Measurements from ENCODE around the gene CBX6. TPM values are rescaled to one million over a fixed set of nuclear protein-coding genes. Genes with fewer than 3 reads are reported as not detected.
A peak's percentile ranks its signal among the peaks of the same experiment; 100 is the strongest.

Gene CBX6
- total RNA-seq, 2 donors from 2014 or later = 60.1 to 62.9 TPM

DNA sequence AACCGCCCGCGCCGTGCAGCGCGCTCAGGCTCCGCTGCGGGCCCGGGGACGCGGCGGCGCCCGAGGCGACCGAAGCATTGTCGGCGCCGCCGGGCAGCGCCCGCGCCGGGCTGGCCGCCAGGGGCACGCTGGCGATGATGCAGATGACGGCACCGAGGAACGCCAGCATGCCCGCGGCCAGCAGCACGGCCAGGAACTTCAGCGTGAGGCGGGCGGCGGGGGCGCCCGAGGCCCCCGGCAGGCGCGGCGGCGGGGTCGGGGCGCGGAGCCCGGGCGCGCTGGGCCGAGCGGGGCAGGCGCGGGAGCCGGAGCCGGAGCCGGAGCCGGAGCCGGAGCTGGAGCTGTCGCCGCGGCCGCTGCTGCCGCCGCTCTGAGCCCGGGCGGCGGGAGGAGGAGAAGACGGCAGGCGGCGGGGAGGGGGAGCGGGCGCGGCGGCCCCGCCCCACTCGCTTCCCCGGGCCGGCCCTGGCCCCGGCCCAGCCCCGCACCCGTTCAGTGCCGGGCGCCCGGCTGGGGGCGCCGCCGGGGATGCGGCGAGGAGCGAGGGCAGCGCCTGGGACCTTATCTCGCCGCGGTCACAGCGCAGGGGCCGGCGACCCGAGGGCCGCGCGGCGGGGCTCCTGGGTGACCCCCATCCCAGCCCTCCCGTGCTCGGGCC, 28.2 kb downstream of the CBX6 start, which contains the start of gene NPTXR:
NPTXR (minus strand) TSS at position 372 of the 658 bp plus-strand sequence.
- H3K36me3 Mint-ChIP-seq (ENCODE audit: low read depth) = peaks cover 5% of the 10 kb centered on the region
- peak within 1 kb of the TSS; percentile 84 for H3K4me3 Mint-ChIP-seq
- peaks cover 17% of the 10 kb centered on the region for H3K27me3 Mint-ChIP-seq
- H3K4me1 Mint-ChIP-seq = peaks cover 17% of the 10 kb centered on the region
- H3K27ac Mint-ChIP-seq = peak within 1 kb of the TSS; percentile 69
- peak; percentile 71 for ATAC-seq (replicated peaks)
- no peaks in the 10 kb centered on the region for H3K9me3 Mint-ChIP-seq

DNA sequence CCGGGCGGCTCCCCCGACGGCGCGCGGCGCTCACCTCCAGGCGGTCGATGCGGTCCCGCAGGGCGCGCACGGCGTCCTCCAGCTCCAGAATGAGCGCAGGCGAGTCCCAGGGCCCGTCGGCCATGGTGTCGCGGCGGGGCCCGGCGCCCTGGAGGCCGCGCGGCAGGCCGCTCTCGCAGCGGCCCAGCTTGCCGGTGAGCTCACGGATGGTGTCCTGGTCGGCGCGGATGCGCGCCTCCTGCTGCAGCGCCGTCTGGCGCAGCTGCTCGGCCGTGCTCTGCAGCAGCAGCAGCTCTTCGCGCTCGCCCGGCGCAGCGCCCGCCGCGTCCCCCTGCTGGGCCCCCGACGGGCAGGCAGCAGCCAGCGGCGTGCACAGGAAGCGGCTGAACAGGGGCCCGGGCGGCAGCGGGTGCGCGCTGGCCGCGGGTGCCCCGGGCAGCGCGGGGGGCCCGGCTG, 28.8 kb downstream of the CBX6 start:
- peak; percentile 87 for ATAC-seq (replicated peaks)
- Mint-ChIP-seq H3K4me3 (peak overlapping the region; percentile 84), H3K9me3 (no peaks in the 10 kb centered on the region), H3K4me1 (peaks cover 17% of the 10 kb centered on the region), H3K27me3 (peaks cover 17% of the 10 kb centered on the region), H3K27ac (peak overlapping the region; percentile 69), H3K36me3 (ENCODE audit: low read depth) (peaks cover 5% of the 10 kb centered on the region)

GRCh38 chr22:38842512-38843200, 29.4 kb downstream of the CBX6 start:
- peaks cover 5% of the 10 kb centered on the region for H3K36me3 Mint-ChIP-seq (ENCODE audit: low read depth)
- peak overlapping the region; percentile 84 for H3K4me3 Mint-ChIP-seq
- H3K4me1 Mint-ChIP-seq = peaks cover 17% of the 10 kb centered on the region
- ATAC-seq (replicated peaks) = no peak
- peak overlapping the region; percentile 69 for H3K27ac Mint-ChIP-seq
- H3K27me3 Mint-ChIP-seq = peaks cover 17% of the 10 kb centered on the region
- no peaks in the 10 kb centered on the region for H3K9me3 Mint-ChIP-seq

- Mint-ChIP-seq H3K27me3 (peaks cover 17% of the 10 kb centered on the region), H3K27ac (no peak overlapping the region), H3K4me3 (peak overlapping the region; percentile 84), H3K36me3 (ENCODE audit: low read depth) (peaks cover 5% of the 10 kb centered on the region), H3K4me1 (peaks cover 17% of the 10 kb centered on the region), H3K9me3 (no peaks in the 10 kb centered on the region)
- ATAC-seq (replicated peaks) = no peak
Measured at GRCh38 chr22:38841635-38842034, 30.4 kb downstream of the CBX6 start.

- peaks cover 17% of the 10 kb centered on the region for H3K4me1 Mint-ChIP-seq
- no peak for ATAC-seq (replicated peaks)
- peaks cover 17% of the 10 kb centered on the region for H3K27me3 Mint-ChIP-seq
- H3K27ac Mint-ChIP-seq = no peak overlapping the region
- H3K4me3 Mint-ChIP-seq = no peak overlapping the region
- no peaks in the 10 kb centered on the region for H3K9me3 Mint-ChIP-seq
- H3K36me3 Mint-ChIP-seq (ENCODE audit: low read depth) = peaks cover 5% of the 10 kb centered on the region
Measured at GRCh38 chr22:38841211-38841610, 30.8 kb downstream of the CBX6 start.

DNA sequence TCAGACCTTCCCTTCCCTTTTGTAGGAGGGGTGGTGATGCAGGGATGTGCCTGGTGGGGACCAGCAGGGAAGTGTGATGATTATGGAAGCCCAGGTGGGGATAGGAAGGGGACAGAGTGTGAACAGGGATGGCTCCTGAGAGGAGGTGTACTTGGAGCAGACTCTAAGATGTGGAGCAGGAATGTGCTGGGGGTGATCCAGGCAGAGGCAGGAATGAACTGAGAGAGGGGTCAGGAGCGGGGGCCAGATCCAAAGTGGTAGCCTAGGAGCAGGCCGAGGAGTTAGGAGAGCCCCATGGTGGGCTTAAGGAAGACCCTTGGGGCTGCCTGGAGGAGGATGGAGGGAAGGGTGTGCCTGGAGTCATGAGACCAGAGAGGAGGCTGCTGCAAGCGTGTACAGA, 31.9 kb downstream of the CBX6 start:
- ATAC-seq (replicated peaks) = no peak
- H3K4me3 Mint-ChIP-seq = no peak overlapping the region
- peaks cover 5% of the 10 kb centered on the region for H3K36me3 Mint-ChIP-seq (ENCODE audit: low read depth)
- H3K27ac Mint-ChIP-seq = no peak overlapping the region
- no peaks in the 10 kb centered on the region for H3K9me3 Mint-ChIP-seq
- peaks cover 17% of the 10 kb centered on the region for H3K4me1 Mint-ChIP-seq
- peaks cover 17% of the 10 kb centered on the region for H3K27me3 Mint-ChIP-seq

GRCh38 chr22:38839686-38840085, 32.3 kb downstream of the CBX6 start:
- Mint-ChIP-seq H3K4me3 (no peak overlapping the region), H3K27ac (no peak overlapping the region), H3K36me3 (ENCODE audit: low read depth) (peaks cover 5% of the 10 kb centered on the region)

DNA sequence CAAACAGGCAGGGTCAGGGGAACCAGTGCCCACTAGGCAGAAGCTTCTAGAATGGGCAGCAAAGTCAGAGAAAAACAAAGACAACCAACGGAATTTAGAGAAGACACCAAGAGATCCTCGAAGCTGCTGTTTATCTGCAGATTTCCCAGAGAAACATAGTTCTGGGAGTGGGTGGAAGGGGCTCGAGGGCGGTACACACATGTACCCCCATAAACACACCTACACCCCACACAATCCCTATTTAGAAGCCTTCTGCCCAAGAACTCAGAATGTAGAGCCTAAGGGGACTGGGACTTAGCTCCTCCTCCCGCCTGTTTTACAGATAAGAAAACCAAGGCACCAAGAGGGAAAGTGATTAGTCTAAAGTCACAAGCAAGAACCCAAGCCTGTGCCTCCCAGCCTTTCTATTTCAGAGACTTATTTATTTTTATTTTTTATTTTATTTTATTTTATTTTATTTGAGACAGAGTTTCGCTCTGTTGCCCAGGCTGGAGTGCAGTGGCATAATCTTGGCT, 34.5 kb downstream of the CBX6 start:
- no peak for ATAC-seq (replicated peaks)
- Mint-ChIP-seq H3K36me3 (ENCODE audit: low read depth) (peaks cover 2% of the 10 kb centered on the region), H3K4me3 (no peak overlapping the region), H3K4me1 (peaks cover 12% of the 10 kb centered on the region), H3K27me3 (peaks cover 14% of the 10 kb centered on the region), H3K9me3 (no peaks in the 10 kb centered on the region), H3K27ac (no peak overlapping the region)

More at GRCh38 chr22:38839686-38840085, 32.3 kb downstream of the CBX6 start:
- peaks cover 17% of the 10 kb centered on the region for H3K27me3 Mint-ChIP-seq
- H3K4me1 Mint-ChIP-seq = peaks cover 17% of the 10 kb centered on the region
- H3K9me3 Mint-ChIP-seq = no peaks in the 10 kb centered on the region
- ATAC-seq (replicated peaks) = no peak

DNA sequence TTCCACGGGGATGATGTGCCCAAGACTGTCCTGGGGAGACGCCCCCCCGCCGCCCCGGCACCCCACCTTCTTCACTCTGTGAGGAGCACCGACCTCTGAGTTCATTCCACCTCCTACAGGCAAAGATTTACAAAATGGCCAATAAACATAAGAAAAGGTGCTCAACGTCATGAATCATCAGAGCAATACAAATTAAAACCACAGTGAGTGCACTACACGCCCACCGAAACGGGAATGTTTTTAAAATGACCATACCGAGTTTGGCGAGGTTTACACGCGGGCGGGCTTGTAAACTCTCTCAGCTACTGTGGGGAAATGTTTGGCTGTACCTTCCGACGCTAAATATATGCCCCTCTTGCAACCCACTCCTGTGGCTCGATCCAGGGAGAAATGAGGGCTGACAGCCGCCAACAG, 36.1 kb downstream of the CBX6 start:
- Mint-ChIP-seq H3K4me3 (no peak overlapping the region), H3K4me1 (peaks cover 8% of the 10 kb centered on the region), H3K27me3 (peaks cover 10% of the 10 kb centered on the region), H3K9me3 (no peaks in the 10 kb centered on the region), H3K36me3 (ENCODE audit: low read depth) (no peaks in the 10 kb centered on the region), H3K27ac (no peak overlapping the region)
- ATAC-seq (replicated peaks) = no peak

DNA sequence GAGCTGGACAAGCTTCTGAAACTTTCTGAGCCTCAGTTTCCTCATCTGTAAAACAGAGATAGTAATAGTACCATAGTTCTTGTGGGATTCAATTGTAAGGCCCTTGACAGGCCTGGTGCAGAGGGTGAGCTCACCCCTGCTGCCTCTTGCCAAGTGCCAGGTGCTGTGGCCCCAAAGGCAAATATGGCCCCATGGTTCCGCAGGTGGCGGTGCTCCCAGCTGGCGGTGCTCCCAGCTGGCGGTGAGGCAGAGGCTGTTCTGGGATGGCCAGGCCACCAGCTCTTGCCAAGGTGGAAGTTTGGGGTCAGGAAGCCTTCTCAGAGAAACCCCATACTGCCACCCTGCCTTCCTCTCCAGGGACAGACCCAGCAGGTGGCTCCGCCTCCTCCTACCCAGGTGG, 37.0 kb downstream of the CBX6 start:
- Mint-ChIP-seq H3K4me3 (no peak overlapping the region), H3K36me3 (ENCODE audit: low read depth) (no peaks in the 10 kb centered on the region), H3K9me3 (no peaks in the 10 kb centered on the region), H3K27ac (no peak overlapping the region), H3K4me1 (peaks cover 5% of the 10 kb centered on the region), H3K27me3 (peaks cover 4% of the 10 kb centered on the region)
- no peak for ATAC-seq (replicated peaks)

DNA sequence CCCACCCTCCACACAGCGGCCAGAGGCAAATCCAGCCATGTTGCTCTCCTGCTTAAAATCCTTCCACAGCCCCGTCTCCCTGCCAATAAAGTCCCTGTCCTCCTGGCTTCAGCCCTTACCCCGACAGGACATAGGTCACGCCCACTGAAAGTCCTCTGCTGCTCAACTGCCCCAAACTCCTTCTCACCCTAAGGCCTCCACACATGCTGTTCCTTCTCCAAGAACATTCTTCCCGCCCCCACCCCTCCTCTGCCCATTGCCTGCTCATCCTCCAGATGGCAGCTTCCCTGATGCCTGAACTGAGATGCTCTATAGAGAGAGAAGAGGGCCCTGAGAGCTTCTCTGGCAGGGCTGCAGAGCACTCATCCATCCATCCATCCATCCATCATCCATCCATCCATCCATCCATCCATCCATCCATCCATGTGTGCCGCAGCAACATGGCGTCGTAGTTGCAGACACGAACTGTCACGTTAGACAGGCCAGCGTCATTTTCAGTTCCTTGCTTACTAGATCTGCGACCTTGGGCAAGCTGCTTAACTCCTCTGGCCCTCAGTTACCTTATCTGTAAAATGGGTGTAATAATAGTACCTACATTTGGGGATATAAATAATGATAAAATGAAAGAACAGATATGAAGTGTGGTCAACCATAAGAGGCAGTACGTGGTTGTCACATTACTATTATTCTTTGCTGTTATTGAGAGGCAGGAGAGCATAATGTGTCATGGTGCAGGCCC, 37.6 kb downstream of the CBX6 start:
- Mint-ChIP-seq H3K27me3 (no peaks in the 10 kb centered on the region), H3K27ac (no peak overlapping the region), H3K4me3 (no peak overlapping the region), H3K9me3 (no peaks in the 10 kb centered on the region), H3K4me1 (no peaks in the 10 kb centered on the region), H3K36me3 (ENCODE audit: low read depth) (no peaks in the 10 kb centered on the region)
- no peak for ATAC-seq (replicated peaks)

DNA sequence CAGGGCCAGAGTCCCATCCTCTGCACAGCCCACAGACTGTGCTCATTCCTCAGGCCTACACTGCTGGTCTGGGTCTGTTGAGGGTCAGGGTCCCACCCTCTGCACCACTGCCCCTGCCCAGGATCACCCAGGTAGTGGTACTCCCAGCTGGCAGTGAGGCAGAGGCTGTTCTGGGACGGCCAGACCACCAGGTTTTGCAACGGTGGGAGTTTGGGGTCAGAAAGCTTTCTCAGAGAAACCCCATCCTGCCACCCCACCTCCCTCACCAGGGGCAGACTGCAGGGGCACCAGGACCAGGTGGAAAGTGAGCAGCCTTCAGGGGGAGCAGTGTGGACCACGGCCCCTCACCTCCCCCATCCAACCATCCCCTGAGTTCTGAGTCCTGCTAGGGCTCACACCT, 39.0 kb downstream of the CBX6 start:
- H3K27ac Mint-ChIP-seq = no peak overlapping the region
- no peak for ATAC-seq (replicated peaks)
- no peaks in the 10 kb centered on the region for H3K4me1 Mint-ChIP-seq
- H3K36me3 Mint-ChIP-seq (ENCODE audit: low read depth) = no peaks in the 10 kb centered on the region
- no peaks in the 10 kb centered on the region for H3K27me3 Mint-ChIP-seq
- no peaks in the 10 kb centered on the region for H3K9me3 Mint-ChIP-seq
- no peak overlapping the region for H3K4me3 Mint-ChIP-seq

- H3K4me3 Mint-ChIP-seq = no peak overlapping the region
- H3K27ac Mint-ChIP-seq = no peak overlapping the region
- no peak for ATAC-seq (replicated peaks)
- no peaks in the 10 kb centered on the region for H3K27me3 Mint-ChIP-seq
- no peaks in the 10 kb centered on the region for H3K9me3 Mint-ChIP-seq
- H3K36me3 Mint-ChIP-seq (ENCODE audit: low read depth) = no peaks in the 10 kb centered on the region
- no peaks in the 10 kb centered on the region for H3K4me1 Mint-ChIP-seq
Measured at GRCh38 chr22:38832005-38832978, 39.7 kb downstream of the CBX6 start.
